HEK293 (cell line): ENCODE data around the gene RAB6A.
"Not testable (repeated sequence)": the region's sequence is repeated elsewhere in the genome, so short reads cannot be mapped to it uniquely, and the experiment has no call there.

Experiments
- CTCF ChIA-PET: fragments of 350-600 bp; formaldehyde crosslinking; extraction: SDS; loops from one replicate; lab custom pipeline; 2021; ENCODE audit warnings: antibody characterized with exemption; lab: Yijun Ruan, JAX
- POLR2A ChIA-PET: fragments of 300-600 bp; formaldehyde crosslinking; extraction: SDS; loops from one replicate; lab custom pipeline; 2020; ENCODE audit warnings: antibody characterized with exemption, inconsistent platforms; lab: Yijun Ruan, JAX
- H3K27ac ChIP-seq: fragments of 200-500 bp; sonication (Bioruptor generic); 2 replicates; pipeline ENCODE4 v1.5.1; 2014; ENCODE audit warnings: low read depth, low read length, control low read depth, inconsistent platforms; ENCODE audit errors: extremely low read depth
- H3K36me3 ChIP-seq, 2 experiments: fragments of 200-500 bp in 1 of 2; sonication (Bioruptor generic) in 1 of 2; 1 replicate in 1 of 2; 2 replicates in 1 of 2; pipeline ENCODE4 v1.5.1; 2014 to 2017; ENCODE audit warnings: inconsistent platforms in 2 of 2, low read length in 2 of 2; ENCODE audit not compliant: control insufficient read depth in 2 of 2, insufficient read depth in 1 of 2
- H3K4me1 ChIP-seq: fragments of 200-500 bp; sonication (Bioruptor generic); 2 replicates; pipeline ENCODE4 v1.5.1; 2014; ENCODE audit warnings: mild to moderate bottlenecking, low read length, inconsistent platforms; ENCODE audit not compliant: control insufficient read depth, insufficient read depth
- H3K4me3 ChIP-seq: 2 replicates; pipeline ENCODE4 v1.5.1; 2011; ENCODE audit warnings: low read depth, mild to moderate bottlenecking, control low read depth, low read length, moderate library complexity
- H3K9me3 ChIP-seq: fragments of 200-500 bp; sonication (Bioruptor generic); 2 replicates; pipeline ENCODE4 v1.5.1; 2014; ENCODE audit warnings: low read depth, low read length, inconsistent platforms; ENCODE audit not compliant: control insufficient read depth, insufficient read depth
- KLF10 ChIP-seq: fragments of 450-650 bp; IDR thresholded peaks from 2 replicates; pipeline ENCODE4 v1.5.1; 2018; ENCODE audit warnings: missing biosample characterization, mild to moderate bottlenecking, missing genetic modification characterization
- MZF1 ChIP-seq: fragments of 450-650 bp; formaldehyde crosslinking; IDR thresholded peaks from 2 replicates; pipeline ENCODE4 v1.5.1; 2017; ENCODE audit warnings: missing biosample characterization, missing genetic modification characterization, borderline replicate concordance
- OSR2 ChIP-seq: fragments of 450-650 bp; formaldehyde crosslinking; IDR thresholded peaks from 2 replicates; pipeline ENCODE4 v1.5.1; 2016; ENCODE audit warnings: missing biosample characterization, missing genetic modification characterization
- ZFP3 ChIP-seq: fragments of 450-650 bp; formaldehyde crosslinking; IDR thresholded peaks from 2 replicates; pipeline ENCODE4 v1.5.1; 2016; ENCODE audit warnings: low read depth, missing biosample characterization, missing genetic modification characterization
- ZNF121 ChIP-seq: fragments of 450-650 bp; formaldehyde crosslinking; IDR thresholded peaks from 2 replicates; pipeline ENCODE4 v1.5.1; 2016; ENCODE audit warnings: missing biosample characterization, missing genetic modification characterization
- ZNF19 ChIP-seq: fragments of 450-650 bp; formaldehyde crosslinking; IDR thresholded peaks from 2 replicates; pipeline ENCODE4; 2016; ENCODE audit warnings: missing biosample characterization, missing genetic modification characterization, low read depth
- ZNF202 ChIP-seq: fragments of 450-650 bp; formaldehyde crosslinking; IDR thresholded peaks from 2 replicates; pipeline ENCODE4 v1.5.1; 2016; ENCODE audit warnings: missing biosample characterization, missing genetic modification characterization, borderline replicate concordance
- ZNF24 ChIP-seq: fragments of 450-650 bp; formaldehyde crosslinking; IDR thresholded peaks from 2 replicates; pipeline ENCODE4 v1.5.1; 2016; ENCODE audit warnings: missing biosample characterization, missing genetic modification characterization
- ZNF292 ChIP-seq: fragments of 450-650 bp; formaldehyde crosslinking; IDR thresholded peaks from 2 replicates; pipeline ENCODE4 v1.5.1; 2016; ENCODE audit warnings: low read depth, missing biosample characterization, missing genetic modification characterization, borderline replicate concordance
- ZNF302 ChIP-seq: fragments of 450-650 bp; formaldehyde crosslinking; IDR thresholded peaks from 2 replicates; pipeline ENCODE4 v1.5.1; 2016; ENCODE audit warnings: missing biosample characterization, missing genetic modification characterization, low read depth
- ZNF433 ChIP-seq: fragments of 450-650 bp; formaldehyde crosslinking; IDR thresholded peaks from 2 replicates; pipeline ENCODE4 v1.5.1; 2016; ENCODE audit warnings: missing biosample characterization, missing genetic modification characterization, low read depth
- ZNF530 ChIP-seq: fragments of 450-650 bp; formaldehyde crosslinking; IDR thresholded peaks from 2 replicates; pipeline ENCODE4 v1.5.1; 2016; ENCODE audit warnings: low read depth, missing biosample characterization, missing genetic modification characterization
- ZNF561 ChIP-seq: fragments of 450-650 bp; IDR thresholded peaks from 2 replicates; pipeline ENCODE4 v1.5.1; 2018; ENCODE audit warnings: missing biosample characterization, missing genetic modification characterization, borderline replicate concordance
- ZNF585B ChIP-seq: fragments of 450-650 bp; formaldehyde crosslinking; IDR thresholded peaks from 2 replicates; pipeline ENCODE4 v1.5.1; 2016; ENCODE audit warnings: missing biosample characterization, missing genetic modification characterization
- ZNF629 ChIP-seq: fragments of 450-650 bp; formaldehyde crosslinking; IDR thresholded peaks from 2 replicates; pipeline ENCODE4 v1.5.1; 2017; ENCODE audit warnings: missing biosample characterization, missing genetic modification characterization
- ZNF701 ChIP-seq: fragments of 450-650 bp; formaldehyde crosslinking; IDR thresholded peaks from 2 replicates; pipeline ENCODE4 v1.5.1; 2016; ENCODE audit warnings: missing biosample characterization, missing genetic modification characterization
- TF ChIP-seq, protein P1 (sequence below): fragments of 450-650 bp; formaldehyde crosslinking; IDR thresholded peaks from 2 replicates; pipeline ENCODE4 v1.5.1; 2016; ENCODE audit warnings: missing biosample characterization, missing genetic modification characterization, low read depth
- TF ChIP-seq, protein P2 (sequence below): fragments of 450-650 bp; formaldehyde crosslinking; IDR thresholded peaks from 2 replicates; pipeline ENCODE4; 2016; ENCODE audit warnings: missing biosample characterization, missing genetic modification characterization
- TF ChIP-seq, protein P3 (sequence below): fragments of 450-650 bp; formaldehyde crosslinking; IDR thresholded peaks from 2 replicates; pipeline ENCODE4 v1.5.1; 2016; ENCODE audit warnings: missing biosample characterization, missing genetic modification characterization
- TF ChIP-seq, protein P4 (sequence below): IDR thresholded peaks from 2 replicates; pipeline ENCODE4 v1.6.1; 2011; ENCODE audit warnings: mild to moderate bottlenecking, low read depth, low read length, borderline replicate concordance
- TF ChIP-seq, protein P5 (sequence below): fragments of 450-650 bp; formaldehyde crosslinking; IDR thresholded peaks from 2 replicates; pipeline ENCODE4 v1.5.1; 2016; ENCODE audit warnings: missing biosample characterization, missing genetic modification characterization, borderline replicate concordance

The RAB6A gene

DNA sequence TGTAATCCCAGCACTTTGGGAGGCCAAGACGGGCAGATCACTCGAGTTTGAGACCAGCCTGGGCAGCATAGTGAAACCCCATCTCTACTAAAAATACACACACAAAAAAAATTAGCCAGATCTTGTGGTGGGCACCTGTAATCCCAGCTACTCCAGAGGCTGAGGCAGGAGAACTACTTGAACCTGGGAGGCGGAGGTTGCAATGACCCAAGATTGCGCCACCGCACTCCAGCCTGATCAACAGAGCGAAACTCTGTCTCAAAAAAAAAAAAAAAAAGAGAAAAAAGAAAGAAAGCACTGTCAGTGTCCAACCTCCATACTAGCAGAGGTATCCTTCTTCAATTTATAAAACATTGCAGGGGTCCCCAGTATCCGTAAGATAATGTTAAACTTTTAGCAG, 17.8 kb downstream of the RAB6A start:
- H3K36me3 ChIP-seq, result no peaks in the 10 kb centered on the region; a peak in 1 of 3 replicates
- no peak overlapping the region for H3K4me3 ChIP-seq
- no peaks in the 10 kb centered on the region for H3K9me3 ChIP-seq
- CTCF ChIA-PET, result interaction anchor here (1.2 kb wide), 1 partner anchor 13 kb away, joined by 3 read pairs; no protein-coding TSS in a partner anchor
- no peaks in the 10 kb centered on the region for H3K4me1 ChIP-seq
- POLR2A ChIA-PET, result no interaction called here
- TF ChIP-seq ZNF433 (tag by site-specific recombination), result no peak
- TF ChIP-seq ZNF24 (tag by site-specific recombination), result no peak
- no peak for TF ChIP-seq OSR2
- no peak for TF ChIP-seq ZNF121 (tag by site-specific recombination)
- TF ChIP-seq, protein P1, sequence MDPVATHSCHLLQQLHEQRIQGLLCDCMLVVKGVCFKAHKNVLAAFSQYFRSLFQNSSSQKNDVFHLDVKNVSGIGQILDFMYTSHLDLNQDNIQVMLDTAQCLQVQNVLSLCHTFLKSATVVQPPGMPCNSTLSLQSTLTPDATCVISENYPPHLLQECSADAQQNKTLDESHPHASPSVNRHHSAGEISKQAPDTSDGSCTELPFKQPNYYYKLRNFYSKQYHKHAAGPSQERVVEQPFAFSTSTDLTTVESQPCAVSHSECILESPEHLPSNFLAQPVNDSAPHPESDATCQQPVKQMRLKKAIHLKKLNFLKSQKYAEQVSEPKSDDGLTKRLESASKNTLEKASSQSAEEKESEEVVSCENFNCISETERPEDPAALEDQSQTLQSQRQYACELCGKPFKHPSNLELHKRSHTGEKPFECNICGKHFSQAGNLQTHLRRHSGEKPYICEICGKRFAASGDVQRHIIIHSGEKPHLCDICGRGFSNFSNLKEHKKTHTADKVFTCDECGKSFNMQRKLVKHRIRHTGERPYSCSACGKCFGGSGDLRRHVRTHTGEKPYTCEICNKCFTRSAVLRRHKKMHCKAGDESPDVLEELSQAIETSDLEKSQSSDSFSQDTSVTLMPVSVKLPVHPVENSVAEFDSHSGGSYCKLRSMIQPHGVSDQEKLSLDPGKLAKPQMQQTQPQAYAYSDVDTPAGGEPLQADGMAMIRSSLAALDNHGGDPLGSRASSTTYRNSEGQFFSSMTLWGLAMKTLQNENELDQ, result no peak
- TF ChIP-seq, protein P2, sequence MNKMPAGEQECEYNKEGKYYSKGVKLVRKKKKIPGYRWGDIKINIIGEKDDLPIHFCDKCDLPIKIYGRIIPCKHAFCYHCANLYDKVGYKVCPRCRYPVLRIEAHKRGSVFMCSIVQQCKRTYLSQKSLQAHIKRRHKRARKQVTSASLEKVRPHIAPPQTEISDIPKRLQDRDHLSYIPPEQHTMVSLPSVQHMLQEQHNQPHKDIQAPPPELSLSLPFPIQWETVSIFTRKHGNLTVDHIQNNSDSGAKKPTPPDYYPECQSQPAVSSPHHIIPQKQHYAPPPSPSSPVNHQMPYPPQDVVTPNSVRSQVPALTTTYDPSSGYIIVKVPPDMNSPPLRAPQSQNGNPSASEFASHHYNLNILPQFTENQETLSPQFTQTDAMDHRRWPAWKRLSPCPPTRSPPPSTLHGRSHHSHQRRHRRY (tag by site-specific recombination), result no peak
- no peak for TF ChIP-seq ZFP3 (tag by site-specific recombination)
- TF ChIP-seq, protein P3, sequence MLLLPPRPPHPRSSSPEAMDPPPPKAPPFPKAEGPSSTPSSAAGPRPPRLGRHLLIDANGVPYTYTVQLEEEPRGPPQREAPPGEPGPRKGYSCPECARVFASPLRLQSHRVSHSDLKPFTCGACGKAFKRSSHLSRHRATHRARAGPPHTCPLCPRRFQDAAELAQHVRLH (tag by site-specific recombination), result no peak
- TF ChIP-seq ZNF530 (tag by site-specific recombination), result no peak
- TF ChIP-seq KLF10 (tag by site-specific recombination), result no peak
- H3K27ac ChIP-seq, result no peak overlapping the region

DNA sequence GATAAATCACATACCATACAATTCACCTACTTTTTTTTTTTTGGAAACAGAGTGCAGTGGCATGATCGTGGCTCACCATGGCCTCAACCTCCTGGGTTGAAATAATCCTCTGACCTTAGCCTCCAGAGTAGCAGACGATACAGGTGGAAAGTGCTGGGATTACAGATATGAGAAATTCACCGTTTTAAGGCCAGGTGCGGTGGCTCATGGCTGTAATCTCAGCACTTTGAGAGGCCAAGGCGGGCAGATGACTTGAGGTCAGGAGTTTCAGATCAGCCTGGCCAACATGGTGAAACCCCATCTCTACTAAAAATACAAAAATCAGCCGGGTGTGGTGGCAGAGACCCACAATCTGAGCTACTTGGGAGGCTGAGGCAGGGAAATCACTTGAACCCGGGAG, 24.9 kb downstream of the RAB6A start:
- not testable (repeated sequence) for H3K27ac ChIP-seq, H3K36me3 ChIP-seq
- POLR2A ChIA-PET, result interaction anchor here (0.7 kb wide), 1 partner anchor 24 kb away, joined by 5 read pairs; no protein-coding TSS in a partner anchor

DNA sequence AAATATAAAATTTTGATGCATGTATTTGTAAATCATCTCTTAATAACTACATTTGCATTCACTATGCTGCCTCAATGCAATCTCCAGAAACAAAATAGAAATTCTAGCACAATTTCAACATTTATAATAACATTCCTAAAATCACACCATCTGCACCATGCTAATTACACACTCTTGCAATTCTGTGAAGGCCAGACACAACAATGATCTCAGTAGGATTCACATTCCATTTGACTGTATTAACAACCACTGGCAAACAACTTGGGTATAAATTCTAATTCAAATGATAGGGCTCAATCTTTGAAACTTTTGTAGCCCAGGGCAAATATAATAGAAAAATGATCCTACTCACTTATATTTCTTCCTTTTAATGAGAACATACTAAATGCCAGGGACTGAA, 25.9 kb downstream of the RAB6A start:
- Histone ChIP-seq H3K9me3 (no peaks in the 10 kb centered on the region), H3K4me3 (no peak overlapping the region), H3K36me3 (no peaks in the 10 kb centered on the region; a peak in 1 of 3 replicates), H3K27ac (no peak overlapping the region), H3K4me1 (no peaks in the 10 kb centered on the region)
- CTCF ChIA-PET, result no interaction called here
- POLR2A ChIA-PET, result no interaction called here
- TF ChIP-seq, protein P4, sequence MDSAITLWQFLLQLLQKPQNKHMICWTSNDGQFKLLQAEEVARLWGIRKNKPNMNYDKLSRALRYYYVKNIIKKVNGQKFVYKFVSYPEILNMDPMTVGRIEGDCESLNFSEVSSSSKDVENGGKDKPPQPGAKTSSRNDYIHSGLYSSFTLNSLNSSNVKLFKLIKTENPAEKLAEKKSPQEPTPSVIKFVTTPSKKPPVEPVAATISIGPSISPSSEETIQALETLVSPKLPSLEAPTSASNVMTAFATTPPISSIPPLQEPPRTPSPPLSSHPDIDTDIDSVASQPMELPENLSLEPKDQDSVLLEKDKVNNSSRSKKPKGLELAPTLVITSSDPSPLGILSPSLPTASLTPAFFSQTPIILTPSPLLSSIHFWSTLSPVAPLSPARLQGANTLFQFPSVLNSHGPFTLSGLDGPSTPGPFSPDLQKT, result no peak
- TF ChIP-seq ZNF202 (tag by site-specific recombination) (no peak), ZNF302 (tag by site-specific recombination) (no peak), ZNF701 (tag by site-specific recombination) (no peak), ZNF19 (tag by site-specific recombination) (no peak), MZF1 (tag by site-specific recombination) (no peak), ZNF629 (tag by site-specific recombination) (no peak), ZNF292 (tag by site-specific recombination) (no peak), ZNF585B (tag by site-specific recombination) (no peak), ZNF561 (tag by site-specific recombination) (no peak)
- TF ChIP-seq, protein P5, sequence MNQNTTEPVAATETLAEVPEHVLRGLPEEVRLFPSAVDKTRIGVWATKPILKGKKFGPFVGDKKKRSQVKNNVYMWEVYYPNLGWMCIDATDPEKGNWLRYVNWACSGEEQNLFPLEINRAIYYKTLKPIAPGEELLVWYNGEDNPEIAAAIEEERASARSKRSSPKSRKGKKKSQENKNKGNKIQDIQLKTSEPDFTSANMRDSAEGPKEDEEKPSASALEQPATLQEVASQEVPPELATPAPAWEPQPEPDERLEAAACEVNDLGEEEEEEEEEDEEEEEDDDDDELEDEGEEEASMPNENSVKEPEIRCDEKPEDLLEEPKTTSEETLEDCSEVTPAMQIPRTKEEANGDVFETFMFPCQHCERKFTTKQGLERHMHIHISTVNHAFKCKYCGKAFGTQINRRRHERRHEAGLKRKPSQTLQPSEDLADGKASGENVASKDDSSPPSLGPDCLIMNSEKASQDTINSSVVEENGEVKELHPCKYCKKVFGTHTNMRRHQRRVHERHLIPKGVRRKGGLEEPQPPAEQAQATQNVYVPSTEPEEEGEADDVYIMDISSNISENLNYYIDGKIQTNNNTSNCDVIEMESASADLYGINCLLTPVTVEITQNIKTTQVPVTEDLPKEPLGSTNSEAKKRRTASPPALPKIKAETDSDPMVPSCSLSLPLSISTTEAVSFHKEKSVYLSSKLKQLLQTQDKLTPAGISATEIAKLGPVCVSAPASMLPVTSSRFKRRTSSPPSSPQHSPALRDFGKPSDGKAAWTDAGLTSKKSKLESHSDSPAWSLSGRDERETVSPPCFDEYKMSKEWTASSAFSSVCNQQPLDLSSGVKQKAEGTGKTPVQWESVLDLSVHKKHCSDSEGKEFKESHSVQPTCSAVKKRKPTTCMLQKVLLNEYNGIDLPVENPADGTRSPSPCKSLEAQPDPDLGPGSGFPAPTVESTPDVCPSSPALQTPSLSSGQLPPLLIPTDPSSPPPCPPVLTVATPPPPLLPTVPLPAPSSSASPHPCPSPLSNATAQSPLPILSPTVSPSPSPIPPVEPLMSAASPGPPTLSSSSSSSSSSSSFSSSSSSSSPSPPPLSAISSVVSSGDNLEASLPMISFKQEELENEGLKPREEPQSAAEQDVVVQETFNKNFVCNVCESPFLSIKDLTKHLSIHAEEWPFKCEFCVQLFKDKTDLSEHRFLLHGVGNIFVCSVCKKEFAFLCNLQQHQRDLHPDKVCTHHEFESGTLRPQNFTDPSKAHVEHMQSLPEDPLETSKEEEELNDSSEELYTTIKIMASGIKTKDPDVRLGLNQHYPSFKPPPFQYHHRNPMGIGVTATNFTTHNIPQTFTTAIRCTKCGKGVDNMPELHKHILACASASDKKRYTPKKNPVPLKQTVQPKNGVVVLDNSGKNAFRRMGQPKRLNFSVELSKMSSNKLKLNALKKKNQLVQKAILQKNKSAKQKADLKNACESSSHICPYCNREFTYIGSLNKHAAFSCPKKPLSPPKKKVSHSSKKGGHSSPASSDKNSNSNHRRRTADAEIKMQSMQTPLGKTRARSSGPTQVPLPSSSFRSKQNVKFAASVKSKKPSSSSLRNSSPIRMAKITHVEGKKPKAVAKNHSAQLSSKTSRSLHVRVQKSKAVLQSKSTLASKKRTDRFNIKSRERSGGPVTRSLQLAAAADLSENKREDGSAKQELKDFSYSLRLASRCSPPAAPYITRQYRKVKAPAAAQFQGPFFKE, result no peak

More for the DNA sequence above, 24.9 kb downstream of the RAB6A start:
- H3K9me3 ChIP-seq, H3K4me1 ChIP-seq, CTCF ChIA-PET, H3K4me3 ChIP-seq: not testable (repeated sequence)
